NCI-H2196 (cell line): Measurements from ENCODE around the gene RBM47.
A peak's percentile ranks its signal among the peaks of the same experiment; 100 is the strongest.

Source experiments
- DNase-seq: peaks from one replicate; lab custom pipeline; 2025; ENCODE audit not compliant: unreplicated experiment; lab: John Stamatoyannopoulos, UW

Gene RBM47

GRCh38 chr4:40502934-40503333 is 126.7 kb downstream of the RBM47 start:
- DNase-seq, result no peak

GRCh38 chr4:40502220-40502619 is 127.4 kb downstream of the RBM47 start:
- no peak for DNase-seq

GRCh38 chr4:40500781-40501180 is 128.9 kb downstream of the RBM47 start:
- no peak for DNase-seq

- DNase-seq, result no peak
Measured at GRCh38 chr4:40493160-40493559, 136.5 kb downstream of the RBM47 start.

GRCh38 chr4:40492691-40493090 is 137.0 kb downstream of the RBM47 start:
- DNase-seq, result no peak

- no peak for DNase-seq
Measured at GRCh38 chr4:40490481-40490880, 139.2 kb downstream of the RBM47 start.

GRCh38 chr4:40489961-40490360 is 139.7 kb downstream of the RBM47 start:
- no peak for DNase-seq

GRCh38 chr4:40486534-40486933 is 143.1 kb downstream of the RBM47 start:
- DNase-seq, result no peak

GRCh38 chr4:40484346-40485090 is 145.1 kb downstream of the RBM47 start:
- DNase-seq, result no peak

- no peak for DNase-seq
Measured at GRCh38 chr4:40482985-40483647, 146.5 kb downstream of the RBM47 start.

GRCh38 chr4:40481977-40482376 is 147.7 kb downstream of the RBM47 start:
- no peak for DNase-seq

- no peak for DNase-seq
Measured at GRCh38 chr4:40480291-40480690, 149.4 kb downstream of the RBM47 start.

- no peak for DNase-seq
Measured at GRCh38 chr4:40479378-40479777, 150.3 kb downstream of the RBM47 start.

- peak; percentile 73 for DNase-seq
Measured at GRCh38 chr4:40475609-40476008, 154.1 kb downstream of the RBM47 start.

- no peak for DNase-seq
Measured at GRCh38 chr4:40473578-40474388, 155.9 kb downstream of the RBM47 start.

- DNase-seq, result no peak
Measured at GRCh38 chr4:40471923-40472322, 157.7 kb downstream of the RBM47 start.

- no peak for DNase-seq
Measured at GRCh38 chr4:40466789-40467188, 162.9 kb downstream of the RBM47 start.

- DNase-seq, result peak; percentile 58
Measured at GRCh38 chr4:40462326-40462725, 167.3 kb downstream of the RBM47 start.

GRCh38 chr4:40461879-40462278 is 167.8 kb downstream of the RBM47 start:
- no peak for DNase-seq

- DNase-seq, result no peak
Measured at GRCh38 chr4:40461062-40461461, 168.6 kb downstream of the RBM47 start.

GRCh38 chr4:40458683-40459082 is 171.0 kb downstream of the RBM47 start:
- no peak for DNase-seq

- no peak for DNase-seq
Measured at GRCh38 chr4:40458109-40458508, 171.6 kb downstream of the RBM47 start.
